Measurements from ENCODE around the gene KRTAP2-1.
"Not testable (repeated sequence)": the region's sequence is repeated elsewhere in the genome, so short reads cannot be mapped to it uniquely, and the experiment has no call there.

Gene KRTAP2-1

GRCh38 chr17:41046735-41047465, at the start of gene KRTAP2-1:
TSS of gene KRTAP2-1 (minus strand) at chr17:41047316. CDS start at chr17:41047267, 49 bp downstream.
- not testable (repeated sequence) for DNase-seq

- DNase-seq: no peak
Observed at GRCh38 chr17:41096055-41096454, 48.9 kb upstream of the KRTAP2-1 start.

GRCh38 chr17:41088760-41089352, 41.7 kb upstream of the KRTAP2-1 start:
- not testable (repeated sequence) for DNase-seq

GRCh38 chr17:41084100-41084856, 37.2 kb upstream of the KRTAP2-1 start, which contains the start of gene KRTAP4-7:
TSS of gene KRTAP4-7 (plus strand) at chr17:41084150. CDS start at chr17:41084207, 57 bp downstream.
- not testable (repeated sequence) for DNase-seq

- not testable (repeated sequence) for DNase-seq
Observed at GRCh38 chr17:41083427-41083826, 36.3 kb upstream of the KRTAP2-1 start.

GRCh38 chr17:41082626-41083025, 35.5 kb upstream of the KRTAP2-1 start:
- no peak for DNase-seq

GRCh38 chr17:41076788-41077187, 29.7 kb upstream of the KRTAP2-1 start:
- no peak for DNase-seq

GRCh38 chr17:41073676-41074075, 26.6 kb upstream of the KRTAP2-1 start:
- no peak for DNase-seq

- DNase-seq: no peak
Observed at GRCh38 chr17:41071606-41072360, 24.7 kb upstream of the KRTAP2-1 start.

- DNase-seq: no peak
Observed at GRCh38 chr17:41069031-41069430, 21.9 kb upstream of the KRTAP2-1 start.

GRCh38 chr17:41067281-41067680, 20.2 kb upstream of the KRTAP2-1 start:
- no peak for DNase-seq

GRCh38 chr17:41065829-41066624, 18.9 kb upstream of the KRTAP2-1 start, which contains the start of gene KRTAP2-4:
TSS of gene KRTAP2-4 (minus strand) at chr17:41065879. CDS start at chr17:41065845, 34 bp downstream.
- DNase-seq: no peak

GRCh38 chr17:41065016-41065689, 18.0 kb upstream of the KRTAP2-1 start:
- not testable (repeated sequence) for DNase-seq

GRCh38 chr17:41064301-41064700, 17.2 kb upstream of the KRTAP2-1 start:
- DNase-seq: no peak

GRCh38 chr17:41063449-41063848, 16.3 kb upstream of the KRTAP2-1 start:
- no peak for DNase-seq

- no peak for DNase-seq
Observed at GRCh38 chr17:41061964-41062363, 14.8 kb upstream of the KRTAP2-1 start.

- DNase-seq: no peak
Observed at GRCh38 chr17:41060052-41060604, 13.0 kb upstream of the KRTAP2-1 start, which contains the start of gene KRTAP2-3. TSS of gene KRTAP2-3 (minus strand) at chr17:41060114. CDS start at chr17:41060050, 64 bp downstream.

GRCh38 chr17:41059276-41060051, 12.3 kb upstream of the KRTAP2-1 start:
- DNase-seq: not testable (repeated sequence)

- DNase-seq: no peak
Observed at GRCh38 chr17:41058741-41059140, 11.6 kb upstream of the KRTAP2-1 start.

GRCh38 chr17:41057547-41057946, 10.4 kb upstream of the KRTAP2-1 start:
- DNase-seq: no peak

Measured in stimulated activated CD4-positive, alpha-beta T cell treated with anti-CD3 and anti-CD28 coated beads, Interleukin-15, amount 100 ng/mL, for 24 hours (primary cell).